Activated CD8-positive, alpha-beta T cell treated with anti-CD3 and anti-CD28 coated beads, Interleukin-2, amount 10 ng/mL, durations not matched to agents 7 days and 5 days (primary cell): ENCODE data around the gene NLGN1. TPM values are rescaled to one million over a fixed set of nuclear protein-coding genes. Genes with fewer than 3 reads are reported as not detected.
A peak's percentile ranks its signal among the peaks of the same experiment; 100 is the strongest.
"Not testable (repeated sequence)": the region's sequence is repeated elsewhere in the genome, so short reads cannot be mapped to it uniquely, and the experiment has no call there.

Experiments used
- ATAC-seq: fragments of 150-1000 bp; cut with Tn5 transposase; one replicate; pipeline ENCODE4 v1.10.0; 2021; ENCODE audit warnings: moderate library complexity
- CTCF ChIA-PET: fragments of 350-600 bp; sonication (Branson Sonifier 250); formaldehyde crosslinking; loops from one replicate; lab custom pipeline; 2021; ENCODE audit warnings: antibody characterized with exemption; lab: Charles Lee
- POLR2A ChIA-PET: fragments of 350-600 bp; sonication (Branson Sonifier 250); formaldehyde crosslinking; loops from one replicate; lab custom pipeline; 2021; ENCODE audit warnings: antibody characterized with exemption; lab: Charles Lee
- DNase-seq: peaks from one replicate; pipeline ENCODE4 v3.0.0-alpha.2; 2020
- H3K27ac Mint-ChIP-seq: one replicate; pipeline ENCODE4 v1.8.0; 2021; ENCODE audit warnings: mild to moderate bottlenecking, mixed read lengths
- H3K27me3 Mint-ChIP-seq: one replicate; pipeline ENCODE4 v1.8.0; 2021; ENCODE audit warnings: low read depth, mixed read lengths
- H3K36me3 Mint-ChIP-seq: one replicate; pipeline ENCODE4 v1.8.0; 2021; ENCODE audit warnings: low read depth, mixed read lengths
- H3K4me1 Mint-ChIP-seq: one replicate; pipeline ENCODE4 v1.8.0; 2021; ENCODE audit warnings: low read depth, mixed read lengths
- H3K4me3 Mint-ChIP-seq: one replicate; pipeline ENCODE4 v1.8.0; 2021; ENCODE audit warnings: mild to moderate bottlenecking, mixed read lengths
- H3K9me3 Mint-ChIP-seq: one replicate; pipeline ENCODE4 v1.8.0; 2022; ENCODE audit warnings: mixed read lengths; ENCODE audit not compliant: insufficient read depth
- total RNA-seq, 2 experiments: library from RNA; stranded (reverse); gene quantifications; one replicate each; pipeline ENCODE4 v1.2.3, GENCODE V29; 2021

Gene NLGN1
- total RNA-seq, 2 experiments from 2014 or later, result not detected

DNA sequence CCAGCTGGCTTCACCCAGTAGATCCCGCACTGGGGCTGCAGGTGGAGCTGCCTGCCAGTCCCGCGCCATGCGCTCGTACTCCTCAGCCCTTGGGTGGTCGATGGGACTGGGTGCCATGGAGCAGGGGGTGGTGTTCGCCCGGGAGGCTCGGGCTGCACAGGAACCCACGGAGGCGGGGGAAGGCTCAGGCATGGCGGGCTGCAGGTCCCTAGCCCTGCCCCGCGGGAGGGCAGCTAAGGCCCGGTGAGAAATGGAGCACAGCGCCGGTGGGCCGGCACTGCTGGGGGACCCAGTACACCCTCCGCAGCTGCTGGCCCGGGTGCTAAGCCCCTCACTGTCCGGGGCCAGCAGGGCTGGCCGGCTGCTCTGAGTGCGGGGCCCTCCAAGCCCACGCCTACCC, 814.4 kb downstream of the NLGN1 start:
- H3K27me3 Mint-ChIP-seq, CTCF ChIA-PET, POLR2A ChIA-PET, ATAC-seq, H3K9me3 Mint-ChIP-seq, H3K36me3 Mint-ChIP-seq, H3K4me1 Mint-ChIP-seq, DNase-seq, H3K27ac Mint-ChIP-seq, H3K4me3 Mint-ChIP-seq: not testable (repeated sequence)

GRCh38 chr3:174215456-174215855, 817.9 kb downstream of the NLGN1 start:
- Mint-ChIP-seq H3K27me3 (no peaks in the 10 kb centered on the region), H3K9me3 (no peaks in the 10 kb centered on the region), H3K4me3 (no peak overlapping the region), H3K36me3 (no peaks in the 10 kb centered on the region), H3K4me1 (peaks cover 12% of the 10 kb centered on the region), H3K27ac (no peak overlapping the region)
- CTCF ChIA-PET, result no interaction called here
- POLR2A ChIA-PET, result no interaction called here
- DNase-seq (no peak), ATAC-seq (no peak)

GRCh38 chr3:174216019-174216418, 818.5 kb downstream of the NLGN1 start:
- H3K36me3 Mint-ChIP-seq, result no peaks in the 10 kb centered on the region
- ChIA-PET POLR2A (no interaction called here), CTCF (no interaction called here)
- no peaks in the 10 kb centered on the region for H3K27me3 Mint-ChIP-seq
- no peak for ATAC-seq
- no peaks in the 10 kb centered on the region for H3K9me3 Mint-ChIP-seq
- no peak overlapping the region for H3K27ac Mint-ChIP-seq
- H3K4me1 Mint-ChIP-seq, result peaks cover 12% of the 10 kb centered on the region
- DNase-seq, result no peak
- H3K4me3 Mint-ChIP-seq, result no peak overlapping the region

- DNase-seq (peak; percentile 24), ATAC-seq (peak; percentile 44)
- Mint-ChIP-seq H3K4me1 (peaks cover 12% of the 10 kb centered on the region), H3K9me3 (no peaks in the 10 kb centered on the region), H3K27me3 (no peaks in the 10 kb centered on the region), H3K4me3 (no peak overlapping the region), H3K36me3 (no peaks in the 10 kb centered on the region), H3K27ac (no peak overlapping the region)
- CTCF ChIA-PET, result no interaction called here
- POLR2A ChIA-PET, result no interaction called here
Observed at GRCh38 chr3:174216946-174217718, 819.6 kb downstream of the NLGN1 start.

- DNase-seq (no peak), ATAC-seq (no peak)
- no peak overlapping the region for H3K4me3 Mint-ChIP-seq
- no peaks in the 10 kb centered on the region for H3K9me3 Mint-ChIP-seq
- CTCF ChIA-PET, result no interaction called here
- POLR2A ChIA-PET, result no interaction called here
- H3K27ac Mint-ChIP-seq, result no peak overlapping the region
- no peaks in the 10 kb centered on the region for H3K36me3 Mint-ChIP-seq
- H3K4me1 Mint-ChIP-seq, result peaks cover 12% of the 10 kb centered on the region
- H3K27me3 Mint-ChIP-seq, result no peaks in the 10 kb centered on the region
Observed at GRCh38 chr3:174218016-174218415, 820.5 kb downstream of the NLGN1 start.

- Mint-ChIP-seq H3K4me1 (peaks cover 12% of the 10 kb centered on the region), H3K4me3 (no peak overlapping the region), H3K9me3 (no peaks in the 10 kb centered on the region), H3K27ac (no peak overlapping the region), H3K36me3 (no peaks in the 10 kb centered on the region), H3K27me3 (no peaks in the 10 kb centered on the region)
- ATAC-seq, result no peak
- CTCF ChIA-PET, result no interaction called here
- POLR2A ChIA-PET, result no interaction called here
- no peak for DNase-seq
Observed at GRCh38 chr3:174219738-174220137, 822.2 kb downstream of the NLGN1 start.

DNA sequence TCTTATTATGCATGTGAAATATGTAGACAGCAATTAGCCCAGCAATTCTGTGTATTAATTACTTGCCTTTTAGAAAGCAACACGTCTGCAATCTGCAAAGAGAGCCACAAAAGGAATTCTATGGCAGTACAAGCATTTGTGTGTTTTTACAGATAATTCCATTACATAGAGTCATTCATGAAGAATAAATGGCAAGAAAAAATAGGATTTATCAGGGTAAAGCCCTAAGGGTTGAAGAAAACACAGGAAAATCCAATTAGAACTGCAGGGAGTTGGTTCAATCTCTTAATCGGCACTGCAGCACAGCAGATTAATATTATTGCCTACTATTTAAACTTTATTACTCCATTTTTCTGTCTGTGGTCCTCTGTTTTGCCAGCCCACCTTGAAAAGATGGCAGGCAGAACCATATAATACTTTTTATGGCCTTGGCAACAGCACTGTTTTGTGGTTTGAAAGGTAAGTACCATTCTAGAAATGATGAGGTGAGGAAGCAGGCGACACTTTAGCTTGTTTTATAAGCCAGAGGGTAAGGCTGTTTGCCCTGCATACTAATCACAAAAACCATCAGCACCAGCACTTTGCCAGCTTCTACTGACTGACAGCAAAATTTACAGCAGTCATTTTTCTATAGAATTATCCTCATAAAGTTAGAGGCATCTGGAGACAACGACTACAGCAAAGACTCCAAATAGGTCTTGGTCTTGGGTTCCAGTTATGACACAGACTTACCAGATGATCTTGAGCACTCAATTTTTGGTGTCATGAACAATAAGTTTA, 823.4 kb downstream of the NLGN1 start:
- Mint-ChIP-seq H3K4me3 (no peak overlapping the region), H3K27ac (no peak overlapping the region), H3K9me3 (no peaks in the 10 kb centered on the region), H3K4me1 (peaks cover 12% of the 10 kb centered on the region), H3K27me3 (no peaks in the 10 kb centered on the region), H3K36me3 (no peaks in the 10 kb centered on the region)
- no peak for ATAC-seq
- DNase-seq, result no peak
- ChIA-PET CTCF (no interaction called here), POLR2A (no interaction called here)

DNA sequence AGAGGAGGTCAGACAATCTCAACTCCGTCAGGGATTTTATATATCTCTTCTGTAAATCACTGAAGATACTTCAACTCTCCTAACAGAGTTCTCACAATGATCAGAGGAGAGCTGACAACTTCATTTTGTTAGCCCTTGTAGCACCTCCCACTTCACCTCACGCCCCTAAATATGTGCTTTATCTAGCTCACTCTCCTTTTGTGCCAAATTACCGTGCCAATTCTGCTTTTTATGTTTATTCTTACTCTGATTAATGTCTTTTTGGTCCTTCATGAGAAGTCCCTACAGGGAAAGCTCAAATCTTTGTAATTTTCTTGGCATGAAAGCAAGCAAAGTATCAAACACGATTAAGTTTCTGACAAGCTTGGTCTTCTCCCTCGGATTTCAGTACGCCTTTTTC, 825.5 kb downstream of the NLGN1 start:
- Mint-ChIP-seq H3K9me3 (no peaks in the 10 kb centered on the region), H3K27me3 (no peaks in the 10 kb centered on the region), H3K4me1 (no peaks in the 10 kb centered on the region), H3K27ac (no peak overlapping the region), H3K36me3 (no peaks in the 10 kb centered on the region), H3K4me3 (no peak overlapping the region)
- ChIA-PET CTCF (no interaction called here), POLR2A (no interaction called here)
- ATAC-seq, result no peak
- DNase-seq, result no peak

- no peak overlapping the region for H3K27ac Mint-ChIP-seq
- no peaks in the 10 kb centered on the region for H3K27me3 Mint-ChIP-seq
- no peak for DNase-seq
- POLR2A ChIA-PET, result no interaction called here
- H3K4me3 Mint-ChIP-seq, result no peak overlapping the region
- no peaks in the 10 kb centered on the region for H3K4me1 Mint-ChIP-seq
- no peaks in the 10 kb centered on the region for H3K36me3 Mint-ChIP-seq
- CTCF ChIA-PET, result no interaction called here
- ATAC-seq, result no peak
- H3K9me3 Mint-ChIP-seq, result no peaks in the 10 kb centered on the region
Observed at GRCh38 chr3:174223626-174224025, 826.1 kb downstream of the NLGN1 start.

DNA sequence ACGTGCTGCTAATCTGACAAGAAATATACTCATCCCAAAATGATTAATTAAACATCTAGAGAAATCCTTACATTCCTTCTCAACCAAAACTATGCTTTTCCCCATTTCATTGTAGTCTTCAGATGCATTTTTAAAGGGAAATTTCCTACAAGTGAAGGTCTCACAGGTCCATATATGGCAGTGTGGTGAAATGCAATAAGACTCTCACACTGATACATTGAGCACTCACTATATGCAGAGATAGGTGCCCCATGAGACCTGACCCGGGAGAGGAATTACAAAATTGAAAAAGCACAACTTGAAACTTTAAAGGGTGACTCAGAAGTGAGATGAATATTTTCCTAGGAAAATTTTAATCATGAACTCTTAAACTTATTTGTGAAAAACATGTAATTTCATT, 832.4 kb downstream of the NLGN1 start:
- Mint-ChIP-seq H3K36me3 (no peaks in the 10 kb centered on the region), H3K9me3 (no peaks in the 10 kb centered on the region), H3K27me3 (no peaks in the 10 kb centered on the region), H3K4me1 (no peaks in the 10 kb centered on the region), H3K4me3 (no peak overlapping the region), H3K27ac (no peak overlapping the region)
- no peak for DNase-seq
- POLR2A ChIA-PET, result no interaction called here
- CTCF ChIA-PET, result no interaction called here
- ATAC-seq, result no peak

DNA sequence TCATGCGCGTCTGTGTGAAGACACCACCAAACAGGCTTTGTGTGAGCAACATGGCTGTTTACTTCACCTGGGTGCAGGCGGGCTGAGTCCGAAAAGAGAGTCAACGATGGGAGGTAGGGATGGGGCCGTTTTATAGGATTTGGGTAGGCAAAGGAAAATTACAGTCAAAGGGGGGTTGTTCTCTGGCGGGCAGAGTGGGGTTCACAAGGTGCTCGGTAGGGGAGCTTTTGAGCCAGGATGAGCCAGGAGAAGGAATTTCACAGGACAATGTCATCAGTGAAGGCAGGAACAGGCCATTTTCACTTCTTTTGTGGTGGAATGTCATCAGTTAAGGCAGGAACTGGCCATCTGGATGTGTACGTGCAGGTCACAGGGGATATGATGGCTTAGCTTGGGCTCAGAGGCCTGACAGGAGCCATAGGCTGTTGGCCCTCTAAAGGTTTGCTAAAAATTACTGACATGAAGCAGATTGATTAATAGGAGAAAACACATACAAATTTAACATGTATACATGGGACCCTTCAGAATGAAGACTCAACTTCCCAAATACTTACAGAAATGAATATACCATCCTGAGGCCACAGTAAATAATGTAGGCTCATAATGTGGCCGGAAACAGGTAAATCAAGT, 834.6 kb downstream of the NLGN1 start:
- H3K27ac Mint-ChIP-seq, ATAC-seq, POLR2A ChIA-PET, DNase-seq, H3K36me3 Mint-ChIP-seq, H3K27me3 Mint-ChIP-seq, H3K4me1 Mint-ChIP-seq, H3K9me3 Mint-ChIP-seq, H3K4me3 Mint-ChIP-seq, CTCF ChIA-PET: not testable (repeated sequence)
